GM12891 (cell line): ENCODE data around the gene PIP4K2B.
"Not testable (repeated sequence)": the region's sequence is repeated elsewhere in the genome, so short reads cannot be mapped to it uniquely, and the experiment has no call there.

Source experiments
- DNase-seq: peaks from one replicate; pipeline ENCODE4 v3.0.0; 2011; ENCODE audit warnings: low spot score; ENCODE audit not compliant: insufficient read length
- FAIRE-seq: peaks from 2 replicates; lab custom pipeline; 2011; peaks lifted over from hg19 to GRCh38; lab: Jason Lieb, UNC
- PAX5 ChIP-seq: IDR thresholded peaks from 2 replicates; pipeline ENCODE4 v1.6.1; 2011; ENCODE audit warnings: low read length, moderate library complexity, mild to moderate bottlenecking; ENCODE audit not compliant: insufficient read depth, severe bottlenecking
- POLR2A ChIP-seq: IDR thresholded peaks from 2 replicates; pipeline ENCODE4 v1.6.1; 2011; ENCODE audit warnings: low read depth, low read length, control low read depth
- POLR2AphosphoS5 ChIP-seq: IDR thresholded peaks from 2 replicates; pipeline ENCODE4 v1.6.1; 2011; ENCODE audit warnings: low read depth, low read length, control low read depth
- POU2F2 ChIP-seq: IDR thresholded peaks from 2 replicates; pipeline ENCODE4 v1.6.1; 2011; ENCODE audit warnings: low read depth, mild to moderate bottlenecking, control low read depth, low read length, moderate library complexity
- SPI1 ChIP-seq: IDR thresholded peaks from 2 replicates; pipeline ENCODE4 v1.6.1; 2011; ENCODE audit warnings: low read depth, low read length, control low read depth
- TAF1 ChIP-seq: IDR thresholded peaks from 2 replicates; pipeline ENCODE4 v1.6.1; 2011; ENCODE audit warnings: low read depth, low read length, control low read depth

Gene PIP4K2B

GRCh38 chr17:38797828-38798227 is 1.5 kb downstream of the PIP4K2B start:
- FAIRE-seq (no peak), DNase-seq (no peak)
- TF ChIP-seq POLR2AphosphoS5 (no peak), POLR2A (no peak), SPI1 (no peak), POU2F2 (no peak), TAF1 (no peak), PAX5 (no peak)

- no peak for FAIRE-seq
- no peak for DNase-seq
- no peak for TF ChIP-seq TAF1
- no peak for TF ChIP-seq POLR2AphosphoS5
- no peak for TF ChIP-seq SPI1
- TF ChIP-seq PAX5 = no peak
- no peak for TF ChIP-seq POLR2A
- no peak for TF ChIP-seq POU2F2
Observed at GRCh38 chr17:38797158-38797490, 2.2 kb downstream of the PIP4K2B start.

- no peak for FAIRE-seq
- TF ChIP-seq TAF1 (no peak), POU2F2 (no peak)
- no peak for DNase-seq
Observed at GRCh38 chr17:38796451-38797157, 2.8 kb downstream of the PIP4K2B start.

- FAIRE-seq (no peak), DNase-seq (no peak)
- TF ChIP-seq POLR2AphosphoS5 (no peak), POLR2A (no peak), POU2F2 (no peak), PAX5 (no peak), SPI1 (no peak), TAF1 (no peak)
Observed at GRCh38 chr17:38794221-38794620, 5.1 kb downstream of the PIP4K2B start.

GRCh38 chr17:38791162-38791561 is 8.2 kb downstream of the PIP4K2B start:
- no peak for DNase-seq
- no peak for FAIRE-seq
- no peak for TF ChIP-seq POU2F2
- no peak for TF ChIP-seq POLR2AphosphoS5
- no peak for TF ChIP-seq POLR2A
- no peak for TF ChIP-seq TAF1
- no peak for TF ChIP-seq PAX5
- no peak for TF ChIP-seq SPI1

- not testable (repeated sequence) for FAIRE-seq, DNase-seq
Observed at GRCh38 chr17:38790148-38790707, 9.1 kb downstream of the PIP4K2B start.

- TF ChIP-seq POLR2A (no peak), POLR2AphosphoS5 (no peak), PAX5 (no peak), TAF1 (no peak), SPI1 (no peak), POU2F2 (no peak)
- DNase-seq (no peak), FAIRE-seq (no peak)
Observed at GRCh38 chr17:38789185-38789584, 10.2 kb downstream of the PIP4K2B start.

- not testable (repeated sequence) for FAIRE-seq, DNase-seq
Observed at GRCh38 chr17:38787999-38788398, 11.4 kb downstream of the PIP4K2B start.

GRCh38 chr17:38786372-38786771 is 13.0 kb downstream of the PIP4K2B start:
- TF ChIP-seq POU2F2 (no peak), TAF1 (no peak), PAX5 (no peak), SPI1 (no peak), POLR2AphosphoS5 (no peak), POLR2A (no peak)
- no peak for DNase-seq

GRCh38 chr17:38783227-38783626 is 16.1 kb downstream of the PIP4K2B start:
- TF ChIP-seq PAX5 = no peak
- no peak for TF ChIP-seq TAF1
- no peak for TF ChIP-seq POLR2A
- TF ChIP-seq SPI1 = no peak
- TF ChIP-seq POLR2AphosphoS5 = no peak
- no peak for TF ChIP-seq POU2F2
- DNase-seq (no peak), FAIRE-seq (no peak)

More at GRCh38 chr17:38786372-38786771, 13.0 kb downstream of the PIP4K2B start:
- FAIRE-seq = no peak
